A673 (cell line): ENCODE data around the gene MYOF.
"Not testable (repeated sequence)": the region's sequence is repeated elsewhere in the genome, so short reads cannot be mapped to it uniquely, and the experiment has no call there.

Experiments used
- EZH2 ChIP-seq: fragments of 200-600 bp; sonication (generic); IDR thresholded peaks from 2 replicates; pipeline ENCODE4 v1.6.1; 2017; ENCODE audit warnings: borderline replicate concordance, low read depth, mild to moderate bottlenecking, mixed read lengths, antibody characterized with exemption, low read length; ENCODE audit not compliant: poor library complexity, severe bottlenecking
- TF ChIP-seq, protein P1 (sequence below): fragments of 300-800, 200-600 bp; sonication (generic); conservative IDR thresholded peaks from 2 replicates; pipeline ENCODE4 v1.5.1; 2017; ENCODE audit warnings: low read depth, mild to moderate bottlenecking, antibody characterized with exemption, low read length, moderate library complexity, mixed read lengths

DNA sequence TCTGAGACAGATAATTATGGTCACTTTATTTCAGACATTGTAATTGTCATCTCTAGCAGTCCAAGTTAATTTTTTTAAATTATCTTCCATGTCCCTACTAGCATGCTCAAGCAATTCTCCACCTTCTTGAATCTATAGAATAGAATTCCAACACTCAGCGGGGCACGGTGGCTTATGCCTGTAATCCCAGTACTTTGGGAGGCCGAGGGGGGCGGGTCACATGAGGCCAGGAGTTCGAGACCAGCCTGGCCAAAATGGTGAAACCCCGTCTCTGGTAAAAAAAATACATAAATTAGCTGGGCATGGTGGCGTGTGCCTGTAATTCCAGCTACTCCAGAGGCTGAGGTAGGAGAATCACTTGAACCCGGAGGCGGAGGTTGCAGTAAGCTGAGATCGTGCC is 39.4 kb downstream of the MYOF start:
- TF ChIP-seq, protein P1, sequence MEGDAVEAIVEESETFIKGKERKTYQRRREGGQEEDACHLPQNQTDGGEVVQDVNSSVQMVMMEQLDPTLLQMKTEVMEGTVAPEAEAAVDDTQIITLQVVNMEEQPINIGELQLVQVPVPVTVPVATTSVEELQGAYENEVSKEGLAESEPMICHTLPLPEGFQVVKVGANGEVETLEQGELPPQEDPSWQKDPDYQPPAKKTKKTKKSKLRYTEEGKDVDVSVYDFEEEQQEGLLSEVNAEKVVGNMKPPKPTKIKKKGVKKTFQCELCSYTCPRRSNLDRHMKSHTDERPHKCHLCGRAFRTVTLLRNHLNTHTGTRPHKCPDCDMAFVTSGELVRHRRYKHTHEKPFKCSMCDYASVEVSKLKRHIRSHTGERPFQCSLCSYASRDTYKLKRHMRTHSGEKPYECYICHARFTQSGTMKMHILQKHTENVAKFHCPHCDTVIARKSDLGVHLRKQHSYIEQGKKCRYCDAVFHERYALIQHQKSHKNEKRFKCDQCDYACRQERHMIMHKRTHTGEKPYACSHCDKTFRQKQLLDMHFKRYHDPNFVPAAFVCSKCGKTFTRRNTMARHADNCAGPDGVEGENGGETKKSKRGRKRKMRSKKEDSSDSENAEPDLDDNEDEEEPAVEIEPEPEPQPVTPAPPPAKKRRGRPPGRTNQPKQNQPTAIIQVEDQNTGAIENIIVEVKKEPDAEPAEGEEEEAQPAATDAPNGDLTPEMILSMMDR, result not testable (repeated sequence)
- not testable (repeated sequence) for TF ChIP-seq EZH2
